CD4-positive, alpha-beta T cell treated with Interleukin-17A for 1 hour (primary cell): Measurements from ENCODE around the gene KIAA1217.

ENCODE experiments used
- DNase-seq: peaks from one replicate; pipeline ENCODE4 v3.0.0-alpha.2; 2020

The KIAA1217 gene

GRCh38 chr10:24518411-24518810, 309.5 kb downstream of the KIAA1217 start:
- DNase-seq: no peak

GRCh38 chr10:24518981-24519597, 310.2 kb downstream of the KIAA1217 start:
- DNase-seq: peak; percentile 8

GRCh38 chr10:24519950-24520349, 311.0 kb downstream of the KIAA1217 start:
- peak; percentile 47 for DNase-seq

- DNase-seq: no peak
Measured at GRCh38 chr10:24524314-24524713, 315.4 kb downstream of the KIAA1217 start.

- DNase-seq: no peak
Measured at GRCh38 chr10:24526085-24526649, 317.2 kb downstream of the KIAA1217 start.

DNA sequence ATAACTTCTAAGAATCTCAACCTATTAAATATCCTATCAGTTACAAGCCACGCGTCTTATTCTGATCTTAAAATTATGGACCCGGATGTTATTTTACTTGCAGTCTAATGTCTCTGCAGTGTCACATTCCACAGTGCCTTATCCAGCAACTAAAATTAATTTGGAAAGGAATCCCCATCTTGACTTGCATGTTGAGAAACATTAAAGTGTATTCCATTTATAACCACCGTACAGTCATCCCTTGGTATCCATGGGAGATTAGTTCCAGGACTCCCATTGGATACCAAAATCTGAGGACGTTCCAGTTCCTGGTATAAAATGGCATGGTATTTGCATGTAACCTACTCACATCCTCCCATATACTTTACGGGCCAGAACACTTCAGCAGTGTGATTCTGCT, 320.0 kb downstream of the KIAA1217 start:
- DNase-seq: no peak

GRCh38 chr10:24531439-24531838, 322.5 kb downstream of the KIAA1217 start:
- DNase-seq: no peak

DNA sequence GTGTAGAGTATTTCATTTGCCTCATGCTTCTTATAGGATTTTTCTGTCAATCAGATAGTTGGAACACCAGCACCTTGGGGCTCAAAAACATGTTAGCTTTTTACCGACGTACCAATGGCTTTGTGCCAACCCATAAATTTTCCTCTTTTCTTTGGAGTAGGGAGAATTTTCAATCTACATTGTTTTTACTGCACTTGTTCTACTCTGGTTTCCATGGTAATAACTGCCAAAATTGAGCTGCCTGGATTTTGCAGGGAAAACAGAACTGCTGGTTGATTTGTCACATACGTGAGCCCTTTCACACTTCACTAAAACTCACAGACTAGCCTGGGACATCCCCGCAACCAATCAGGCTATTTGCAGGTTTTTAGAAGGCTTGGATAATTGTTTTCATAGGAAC, 325.0 kb downstream of the KIAA1217 start:
- DNase-seq: no peak

- no peak for DNase-seq
Measured at GRCh38 chr10:24536636-24537035, 327.7 kb downstream of the KIAA1217 start.

DNA sequence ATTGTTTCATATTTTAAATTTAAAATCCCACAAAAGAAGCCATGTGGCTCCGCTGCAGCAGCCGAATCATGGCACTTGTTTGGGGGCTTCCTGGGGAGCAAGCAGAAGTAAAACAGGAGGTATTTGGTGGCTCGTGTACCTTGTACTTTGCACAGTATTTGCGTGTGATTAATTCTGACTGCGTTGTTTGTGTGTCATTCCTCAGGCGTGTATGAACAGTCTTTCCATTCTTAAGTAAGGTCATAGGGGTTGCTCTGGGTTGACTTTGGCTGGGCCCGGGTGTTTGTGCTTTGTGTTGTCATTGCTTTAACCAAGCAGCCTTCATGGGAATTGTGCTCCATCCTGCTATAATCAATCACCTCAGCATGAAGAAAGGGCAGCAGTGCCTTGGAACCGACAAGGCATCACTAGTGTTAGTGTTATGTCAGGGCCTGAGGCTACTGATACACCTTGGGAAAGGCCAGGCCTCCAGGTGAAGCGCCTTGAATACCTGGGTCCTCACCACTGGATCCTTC, 332.4 kb downstream of the KIAA1217 start:
- no peak for DNase-seq

- DNase-seq: no peak
Measured at GRCh38 chr10:24542314-24543270, 333.7 kb downstream of the KIAA1217 start.

GRCh38 chr10:24544776-24545175, 335.8 kb downstream of the KIAA1217 start:
- DNase-seq: no peak

DNA sequence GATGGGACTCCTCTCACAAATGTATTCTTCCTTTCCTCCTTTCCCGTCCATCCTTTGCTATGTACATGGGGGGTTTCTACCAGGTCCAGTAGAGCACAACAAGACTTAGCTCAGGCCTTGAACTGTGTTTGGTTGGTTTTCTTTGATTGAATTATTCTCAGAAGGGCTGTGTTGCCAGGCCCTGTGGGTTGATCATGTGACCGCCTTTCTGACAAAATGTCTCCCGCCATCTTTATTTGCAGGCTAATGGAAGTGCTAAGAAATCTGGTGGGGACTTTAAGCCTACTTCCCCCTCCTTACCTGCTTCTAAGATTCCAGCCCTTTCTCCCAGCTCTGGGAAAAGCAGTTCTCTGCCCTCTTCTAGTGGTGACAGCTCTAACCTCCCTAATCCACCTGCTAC, 336.6 kb downstream of the KIAA1217 start:
- no peak for DNase-seq

DNA sequence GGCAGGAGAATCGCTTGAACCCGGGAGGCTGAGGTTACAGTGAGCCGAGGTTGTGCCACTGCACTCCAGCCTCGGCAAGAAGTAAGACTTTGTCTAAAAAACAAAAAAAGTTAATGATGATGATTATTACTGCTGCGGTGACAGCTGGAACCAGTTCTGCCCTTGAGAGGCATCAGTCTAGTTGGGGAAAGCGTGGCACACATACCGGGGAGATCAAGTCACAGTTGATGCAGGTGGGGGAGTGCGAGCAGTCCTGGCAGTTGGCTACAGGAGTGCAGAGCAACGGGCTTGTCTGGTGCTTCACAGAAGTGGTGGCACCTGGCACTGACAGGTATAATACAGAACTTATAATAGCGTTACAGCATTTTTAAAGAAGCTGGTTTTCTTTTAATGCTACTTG, 341.7 kb downstream of the KIAA1217 start:
- DNase-seq: no peak

DNA sequence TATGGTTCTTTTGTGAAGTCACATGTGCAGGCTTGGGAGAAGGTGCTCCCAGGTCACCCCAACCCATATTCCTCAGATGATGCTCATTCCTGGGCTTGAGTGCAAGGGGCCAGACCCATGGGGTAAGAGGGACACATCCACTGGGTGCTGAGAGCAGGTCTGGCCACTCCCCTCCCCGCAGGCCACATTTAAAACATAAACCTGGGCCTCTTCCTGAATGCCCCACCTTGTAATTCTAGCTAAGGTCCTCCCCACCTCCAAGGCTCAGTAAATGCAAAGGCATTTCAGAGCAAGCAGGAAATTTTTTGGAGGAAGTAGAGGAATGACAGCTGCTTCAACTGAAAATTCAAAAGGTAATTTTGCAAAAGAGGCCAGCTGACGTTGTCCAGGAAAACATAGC, 342.2 kb downstream of the KIAA1217 start:
- no peak for DNase-seq

- DNase-seq: no peak
Measured at GRCh38 chr10:24552346-24553016, 343.5 kb downstream of the KIAA1217 start.

DNA sequence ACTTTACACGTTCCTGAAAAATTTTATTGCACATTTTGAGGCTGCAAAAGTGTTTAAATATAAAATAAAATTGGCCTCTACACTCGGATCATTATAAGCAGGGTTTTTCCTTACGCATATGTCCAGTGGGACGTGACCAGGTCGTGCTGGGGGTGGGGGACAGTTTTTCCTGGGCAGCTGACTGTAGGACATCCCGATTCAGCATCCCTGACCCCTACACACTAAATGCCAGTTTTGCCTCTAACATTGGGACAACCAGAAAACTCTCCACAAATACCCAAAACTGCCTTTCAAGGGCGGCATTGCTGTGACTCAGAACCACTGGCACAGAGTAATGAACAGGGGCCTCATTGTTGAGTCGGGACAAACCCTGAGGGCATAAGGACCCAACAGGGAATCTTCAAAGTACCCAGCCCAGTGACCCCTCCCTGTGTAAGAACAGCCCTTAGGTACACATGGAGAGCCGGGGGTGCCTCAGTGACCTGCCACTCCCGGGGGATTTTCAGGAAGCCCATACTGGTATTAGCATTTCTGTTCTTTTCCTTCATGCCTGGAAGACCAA, 344.2 kb downstream of the KIAA1217 start:
- no peak for DNase-seq

GRCh38 chr10:24554036-24554435, 345.1 kb downstream of the KIAA1217 start:
- DNase-seq: no peak

DNA sequence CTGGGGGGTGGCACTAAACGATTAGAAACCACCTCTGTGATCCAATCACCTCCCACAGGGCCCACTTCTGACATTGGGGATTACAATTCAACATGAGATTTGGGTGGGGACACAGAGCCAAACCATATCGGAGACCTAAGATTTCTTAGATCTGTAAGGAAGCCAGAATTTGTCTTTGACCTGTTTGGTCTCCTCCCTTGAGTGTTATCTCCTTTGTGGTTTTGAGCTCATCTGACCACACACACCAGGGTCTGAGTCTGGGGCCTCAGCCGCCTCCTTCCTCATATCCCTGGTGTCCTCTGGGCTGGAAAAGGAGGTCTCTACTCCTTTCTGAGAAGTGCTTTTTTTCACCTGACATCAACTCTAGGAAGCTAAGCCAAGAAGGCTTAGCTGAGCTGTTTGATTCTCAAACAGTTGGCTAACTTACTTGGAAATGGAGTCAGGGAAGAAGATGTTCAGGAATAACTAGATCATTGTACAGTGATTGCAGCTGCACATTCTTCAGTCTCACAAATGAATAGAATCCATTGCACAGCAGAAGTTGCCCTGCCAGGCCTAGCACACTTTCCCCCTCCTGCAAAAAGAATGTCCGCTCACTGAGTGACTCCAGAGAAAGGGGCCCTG, 347.3 kb downstream of the KIAA1217 start:
- no peak for DNase-seq

GRCh38 chr10:24556750-24557742, 348.1 kb downstream of the KIAA1217 start:
- peak; percentile 38 for DNase-seq

GRCh38 chr10:24561453-24561852, 352.5 kb downstream of the KIAA1217 start:
- no peak for DNase-seq
